Body of pancreas (tissue), 4 donors: Measurements from ENCODE around the gene SYCE3. TPM values are rescaled to one million over a fixed set of nuclear protein-coding genes. Genes with fewer than 3 reads are reported as not detected.

Experiments
- ATAC-seq: fragments of 150-250 bp; one replicate; pipeline ENCODE4 v1.9.1; 2016
- DNase-seq, 4 donors: peaks; one replicate each; pipeline ENCODE4 v3.0.0-alpha.2; 2019
- H3K27ac ChIP-seq, 4 donors: fragments of 200-600 bp; sonication (generic); 1 replicate in 3 of 4; 2 replicates in 1 of 4; pipeline versions ENCODE4 v1.5.1 to v1.6.1; 2016 to 2019; ENCODE audit warnings: mild to moderate bottlenecking in 1 of 4, mixed read lengths in 1 of 4, moderate library complexity in 1 of 4
- H3K27me3 ChIP-seq, 2 donors: fragments of 200-600 bp; sonication (generic); one replicate each; pipeline ENCODE4 v1.6.0; 2016; ENCODE audit warnings: mild to moderate bottlenecking in 1 of 2
- H3K36me3 ChIP-seq, 2 donors: fragments of 200-600 bp; sonication (generic); replicated peaks in 1 of 2; 2 replicates each; pipeline ENCODE4 v1.5.1; 2016; ENCODE audit warnings: low read depth in 2 of 2; ENCODE audit not compliant: insufficient read depth in 1 of 2
- H3K4me1 ChIP-seq: fragments of 200-600 bp; sonication (generic); one replicate; pipeline ENCODE4 v1.6.0; 2016
- H3K4me3 ChIP-seq, 2 donors: fragments of 200-600 bp; sonication (generic); 1 replicate in 1 of 2; 2 replicates in 1 of 2; pipeline ENCODE4 v1.5.1; 2016 to 2019
- H3K9me3 ChIP-seq, 3 donors: fragments of 200-600 bp; sonication (generic); 1 replicate in 2 of 3; 2 replicates in 1 of 3; pipeline ENCODE4 v1.5.1; 2016
- CTCF ChIP-seq, 7 experiments: fragments of 450-650 bp in 4 of 7; fragments of 200-600 bp in 3 of 7; sonication (generic) in 3 of 7; IDR thresholded peaks; one replicate each; pipeline ENCODE4 v1.5.1; 2016 to 2019; ENCODE audit warnings: antibody characterized with exemption in 7 of 7
- POLR2A ChIP-seq, 3 donors: fragments of 450-650 bp; IDR thresholded peaks; one replicate each; pipeline ENCODE4 v1.6.1; 2016; ENCODE audit warnings: antibody characterized with exemption in 3 of 3, mild to moderate bottlenecking in 2 of 3
- WGBS, 2 donors: methylation state at CpG; one replicate each; pipeline ENCODE4 v1.1.5; 2017; 5-methylcytosine and 5-hydroxymethylcytosine counted together
- intact Hi-C: fragments of 100-400 bp; cut with DNase I; formaldehyde crosslinking; loops from one replicate; pipeline ENCODE4 v1.15.1; 2023
- total RNA-seq, 2 donors: library from RNA; depleted of rRNA; stranded (reverse); fragments of >200 nt; gene quantifications; one replicate each; pipeline ENCODE4 v1.1.0, GENCODE V29; 2016

SYCE3 gene
- total RNA-seq, 2 donors from 2014 or later = not detected

- WGBS, 2 donors = 18 to 62% methylated on average over 4 to 36 of the region's 52 CpGs
- H3K27me3 ChIP-seq = no peaks in the 10 kb centered on the region
- peaks cover 5% of the 10 kb centered on the region for H3K4me1 ChIP-seq
- ATAC-seq (peak; percentile 7), DNase-seq (no peak)
- no peak for TF ChIP-seq POLR2A (IDR thresholded peaks at IDR 0.05)
- no peak for TF ChIP-seq CTCF (IDR thresholded peaks at IDR 0.05)
- H3K9me3 ChIP-seq = no peaks in the 10 kb centered on the region
- H3K36me3 ChIP-seq = no peaks in the 10 kb centered on the region
- intact Hi-C loops = no loop called here
- no peak overlapping the region for H3K4me3 ChIP-seq
- H3K27ac ChIP-seq = no peak overlapping the region
These were observed 38.4 kb upstream of the SYCE3 start for GRCh38 chr22:50600967-50601668.

GRCh38 chr22:50600538-50600937 lies 37.8 kb upstream of the SYCE3 start, which contains the start of gene MAPK8IP2:
MAPK8IP2 (plus strand) TSS chr22:50600793; CDS start chr22:50600819, 26 bp downstream.
- DNase-seq (peak in 2 of 4 donors; percentile 33 to 45), ATAC-seq (peak; percentile 64)
- Histone ChIP-seq H3K9me3 (no peaks in the 10 kb centered on the region), H3K27ac (no peak within 1 kb of the TSS), H3K4me3 (no peak within 1 kb of the TSS), H3K4me1 (peaks cover 5% of the 10 kb centered on the region), H3K27me3 (no peaks in the 10 kb centered on the region), H3K36me3 (no peaks in the 10 kb centered on the region)
- WGBS, 2 donors = 0% methylated on average over 34 of the region's 61 CpGs; no CpG with 5 or more reads in 1 of the 2 donors
- intact Hi-C loops = no loop called here
- TF ChIP-seq CTCF (IDR thresholded peaks at IDR 0.05) (no peak), POLR2A (IDR thresholded peaks at IDR 0.05) (no peak)

GRCh38 chr22:50599816-50600455 lies 37.2 kb upstream of the SYCE3 start:
- 14 to 41% methylated on average over 17 to 51 of the region's 52 CpGs for WGBS, 2 donors
- peaks cover 5% of the 10 kb centered on the region for H3K4me1 ChIP-seq
- no peaks in the 10 kb centered on the region for H3K9me3 ChIP-seq
- no peaks in the 10 kb centered on the region for H3K36me3 ChIP-seq
- intact Hi-C loops = no loop called here
- H3K27me3 ChIP-seq = no peaks in the 10 kb centered on the region
- no peak for TF ChIP-seq POLR2A (IDR thresholded peaks at IDR 0.05)
- TF ChIP-seq CTCF (IDR thresholded peaks at IDR 0.05) = no peak
- no peak overlapping the region for H3K27ac ChIP-seq
- peak; percentile 51 to 66 (median 60) for DNase-seq
- ATAC-seq = peak; percentile 72
- H3K4me3 ChIP-seq = no peak overlapping the region

GRCh38 chr22:50597097-50597496 lies 34.4 kb upstream of the SYCE3 start:
- ATAC-seq = no peak
- no peaks in the 10 kb centered on the region for H3K9me3 ChIP-seq
- WGBS, 2 donors = 86 to 90% methylated on average over 5 of the region's 5 CpGs
- no peak overlapping the region for H3K4me3 ChIP-seq
- no peak for TF ChIP-seq CTCF (IDR thresholded peaks at IDR 0.05)
- no peak for TF ChIP-seq POLR2A (IDR thresholded peaks at IDR 0.05)
- H3K4me1 ChIP-seq = peaks cover 5% of the 10 kb centered on the region
- intact Hi-C loops = no loop called here
- no peak for DNase-seq
- H3K36me3 ChIP-seq = no peaks in the 10 kb centered on the region
- H3K27me3 ChIP-seq = no peaks in the 10 kb centered on the region
- H3K27ac ChIP-seq = no peak overlapping the region
